H1 (cell line): ENCODE measurements around the gene UNC13D. TPM values are rescaled to one million over a fixed set of nuclear protein-coding genes. Genes with fewer than 3 reads are reported as not detected.

Source experiments
- CTCF ChIA-PET: fragments of 300-600 bp; sonication (Branson Sonifier 250); formaldehyde crosslinking; loops from one replicate; lab custom pipeline; 2021; ENCODE audit not compliant: partially characterized antibody; lab: Charles Lee
- POLR2A ChIA-PET: fragments of 300-600 bp; sonication (Branson Sonifier 250); formaldehyde crosslinking; loops from one replicate; lab custom pipeline; 2021; ENCODE audit warnings: inconsistent platforms; ENCODE audit not compliant: partially characterized antibody; lab: Charles Lee
- DNase-seq, 2 experiments: peaks; one replicate each; pipeline versions ENCODE4 v3.0.0 to v3.0.0-alpha.2; 2010 to 2022; ENCODE audit warnings: low spot score in 2 of 2, low read depth in 1 of 2, mixed read lengths in 1 of 2
- FAIRE-seq: peaks from 2 replicates; lab custom pipeline; 2011; peaks lifted over from hg19 to GRCh38; lab: Jason Lieb, UNC
- H2AFZ ChIP-seq: 2 replicates; pipeline ENCODE4 v1.8.1; 2012; ENCODE audit warnings: low read length, inconsistent platforms
- H2AK5ac ChIP-seq: 2 replicates; pipeline ENCODE4 v1.6.1; 2013; ENCODE audit warnings: low read depth, low read length
- H2BK120ac ChIP-seq: replicated peaks from 2 replicates; pipeline ENCODE3; 2013; ENCODE audit warnings: low read depth, low read length, inconsistent platforms
- H2BK12ac ChIP-seq: 2 replicates; pipeline ENCODE4 v1.6.1; 2013; ENCODE audit warnings: low read depth, low read length
- H2BK15ac ChIP-seq: 2 replicates; pipeline ENCODE4 v1.6.1; 2013; ENCODE audit warnings: low read length
- H2BK20ac ChIP-seq: 2 replicates; pipeline ENCODE4 v1.6.1; 2013; ENCODE audit warnings: low read length
- H2BK5ac ChIP-seq: 2 replicates; pipeline ENCODE4 v1.6.1; 2013; ENCODE audit warnings: low read depth, low read length
- H3K14ac ChIP-seq: 2 replicates; pipeline ENCODE4 v1.6.1; 2013; ENCODE audit warnings: inconsistent platforms; ENCODE audit not compliant: insufficient read length
- H3K18ac ChIP-seq: 2 replicates; pipeline ENCODE4 v1.6.1; 2013; ENCODE audit warnings: low read length; ENCODE audit errors: extremely low read depth
- H3K23ac ChIP-seq: 2 replicates; pipeline ENCODE4 v1.6.1; 2013; ENCODE audit warnings: inconsistent platforms; ENCODE audit not compliant: insufficient read length
- H3K23me2 ChIP-seq: 2 replicates; pipeline ENCODE4 v1.6.1; 2013; ENCODE audit warnings: low read depth, low read length
- H3K27ac ChIP-seq: 2 replicates; pipeline ENCODE4 v1.6.1; 2011; ENCODE audit warnings: low read depth, low read length, inconsistent platforms
- H3K27me3 ChIP-seq, 4 experiments: replicated peaks in 1 of 4; 1 replicate in 1 of 4; 2 replicates in 3 of 4; pipeline versions ENCODE4 v1.6.1 to v1.8.1; 2011 to 2013; ENCODE audit warnings: low read length in 3 of 4, mild to moderate bottlenecking in 3 of 4, inconsistent platforms in 2 of 4, mixed read lengths in 2 of 4, moderate library complexity in 1 of 4; ENCODE audit not compliant: control insufficient read depth in 3 of 4, insufficient read depth in 3 of 4; ENCODE audit errors: extremely low read depth in 1 of 4
- H3K36me3 ChIP-seq, 4 experiments: 2 replicates each; pipeline versions ENCODE4 v1.6.1 to v1.8.1; 2011 to 2013; ENCODE audit warnings: mild to moderate bottlenecking in 4 of 4, low read length in 3 of 4, moderate library complexity in 2 of 4, control low read depth in 1 of 4, inconsistent platforms in 1 of 4; ENCODE audit not compliant: insufficient read depth in 4 of 4, control insufficient read depth in 2 of 4
- H3K4ac ChIP-seq: replicated peaks from 2 replicates; pipeline ENCODE3; 2013; ENCODE audit warnings: low read length, low read depth, mixed read lengths, inconsistent platforms; ENCODE audit not compliant: insufficient read length
- H3K4me1 ChIP-seq, 4 experiments: replicated peaks in 1 of 4; 1 replicate in 1 of 4; 2 replicates in 3 of 4; pipeline versions ENCODE4 v1.6.1 to v1.8.1; 2011 to 2013; ENCODE audit warnings: low read length in 3 of 4, inconsistent platforms in 2 of 4, mixed read lengths in 1 of 4; ENCODE audit not compliant: insufficient read depth in 4 of 4, control insufficient read depth in 3 of 4
- H3K4me2 ChIP-seq, 2 experiments: 2 replicates each; pipeline versions ENCODE4 v1.6.1 to v1.8.1; 2011 to 2013; ENCODE audit warnings: low read depth in 2 of 2, low read length in 2 of 2, control low read depth in 1 of 2, inconsistent platforms in 1 of 2, mild to moderate bottlenecking in 1 of 2; ENCODE audit not compliant: insufficient read depth in 1 of 2
- H3K4me3 ChIP-seq, 4 experiments: fragments of 200-600, 300-600 bp in 1 of 4; sonication (generic), shearing (Covaris generic), sonication (Bioruptor Twin) in 1 of 4; 2 replicates each; pipeline versions ENCODE4 v1.5.1 to v1.8.1; 2011 to 2016; ENCODE audit warnings: low read length in 4 of 4, low read depth in 3 of 4, control low read depth in 2 of 4, inconsistent platforms in 2 of 4, mild to moderate bottlenecking in 2 of 4, mixed read lengths in 1 of 4, moderate library complexity in 1 of 4; ENCODE audit not compliant: insufficient read depth in 2 of 4; ENCODE audit errors: extremely low read depth in 1 of 4
- H3K56ac ChIP-seq: replicated peaks from 2 replicates; pipeline ENCODE3; 2013; ENCODE audit warnings: low read depth, mild to moderate bottlenecking, mixed read lengths, low read length, inconsistent platforms; ENCODE audit not compliant: insufficient read length
- H3K79me1 ChIP-seq: 2 replicates; pipeline ENCODE4 v1.6.1; 2013; ENCODE audit warnings: low read depth, low read length, control low read depth
- H3K79me2 ChIP-seq, 2 experiments: 2 replicates each; pipeline versions ENCODE4 v1.6.1 to v1.8.1; 2012 to 2013; ENCODE audit warnings: low read length in 2 of 2, mild to moderate bottlenecking in 2 of 2, inconsistent platforms in 1 of 2; ENCODE audit not compliant: insufficient read depth in 2 of 2, control insufficient read depth in 1 of 2
- H3K9ac ChIP-seq, 4 experiments: replicated peaks in 1 of 4; 1 replicate in 1 of 4; 2 replicates in 3 of 4; pipeline versions ENCODE4 v1.6.1 to v1.8.1; 2011 to 2013; ENCODE audit warnings: low read depth in 3 of 4, low read length in 3 of 4, control low read depth in 2 of 4, mild to moderate bottlenecking in 2 of 4, moderate library complexity in 2 of 4, inconsistent platforms in 1 of 4; ENCODE audit errors: extremely low read depth in 1 of 4
- H3K9me3 ChIP-seq, 2 experiments: 2 replicates each; pipeline versions ENCODE4 v1.6.1 to v1.8.1; 2012 to 2013; ENCODE audit warnings: mild to moderate bottlenecking in 2 of 2, moderate library complexity in 2 of 2, control low read depth in 1 of 2, inconsistent platforms in 1 of 2, low read depth in 1 of 2, low read length in 1 of 2, mixed read lengths in 1 of 2; ENCODE audit not compliant: insufficient read depth in 2 of 2
- H4K20me1 ChIP-seq, 2 experiments: replicated peaks in 1 of 2; 2 replicates each; pipeline versions ENCODE3 to v1.8.1; 2011 to 2013; ENCODE audit warnings: inconsistent platforms in 2 of 2, low read length in 2 of 2, mild to moderate bottlenecking in 1 of 2; ENCODE audit not compliant: insufficient read depth in 2 of 2, control insufficient read depth in 1 of 2
- H4K5ac ChIP-seq: 2 replicates; pipeline ENCODE4 v1.6.1; 2013; ENCODE audit warnings: low read length, low read depth, mixed read lengths, inconsistent platforms; ENCODE audit not compliant: insufficient read length
- H4K8ac ChIP-seq: 2 replicates; pipeline ENCODE4 v1.8.0; 2013; ENCODE audit warnings: mild to moderate bottlenecking, moderate library complexity, low read length, inconsistent platforms; ENCODE audit not compliant: insufficient read depth; ENCODE audit errors: extremely low read depth
- H4K91ac ChIP-seq: replicated peaks from 2 replicates; pipeline ENCODE3; 2013; ENCODE audit warnings: low read length, mixed read lengths, inconsistent platforms; ENCODE audit not compliant: insufficient read length
- GABPA ChIP-seq: IDR thresholded peaks from 2 replicates; pipeline ENCODE4 v1.6.1; 2011; ENCODE audit warnings: mild to moderate bottlenecking, low read length, moderate library complexity, borderline replicate concordance; ENCODE audit not compliant: insufficient read depth
- HDAC6 ChIP-seq: IDR thresholded peaks from one replicate; pipeline ENCODE4 v1.7.1; 2012; ENCODE audit warnings: low read depth, mild to moderate bottlenecking, inconsistent platforms, low read length, moderate library complexity
- JUN ChIP-seq: IDR thresholded peaks from 2 replicates; pipeline ENCODE4 v1.6.1; 2011; ENCODE audit warnings: low read depth, mild to moderate bottlenecking, improper control_type of control experiment, low read length
- KDM5A ChIP-seq: fragments of 200-600 bp; IDR thresholded peaks from 2 replicates; pipeline ENCODE4 v1.7.1; 2012; ENCODE audit warnings: mild to moderate bottlenecking, low read length, inconsistent platforms, mixed read lengths
- POLR2A ChIP-seq, 2 experiments: IDR thresholded peaks; 1 replicate in 1 of 2; 2 replicates in 1 of 2; pipeline ENCODE4 v1.6.1; 2011; ENCODE audit warnings: low read depth in 2 of 2, low read length in 2 of 2, mild to moderate bottlenecking in 2 of 2; ENCODE audit errors: control extremely low read depth in 1 of 2
- POU5F1 ChIP-seq: IDR thresholded peaks from 2 replicates; pipeline ENCODE4 v1.6.1; 2011; ENCODE audit warnings: low read depth, mild to moderate bottlenecking, low read length, moderate library complexity
- TAF7 ChIP-seq: optimal IDR thresholded peaks from 2 replicates; pipeline ENCODE3; 2011; ENCODE audit warnings: low read depth, mild to moderate bottlenecking, inconsistent platforms, low read length, moderate library complexity, borderline replicate concordance
- TBP ChIP-seq: IDR thresholded peaks from 2 replicates; pipeline ENCODE4 v1.6.1; 2011; ENCODE audit warnings: low read depth, low read length, improper control_type of control experiment
- YY1 ChIP-seq: IDR thresholded peaks from 2 replicates; pipeline ENCODE4 v1.6.1; 2011; ENCODE audit warnings: low read depth, mild to moderate bottlenecking, low read length
- WGBS, 2 experiments: shearing (Covaris generic) in 1 of 2; methylation state at CpG; one replicate each; pipeline versions ENCODE4 v1.1.6 to v1.1.7; 2013 to 2015; ENCODE audit warnings: low lambda C conversion rate in 2 of 2, mixed read lengths in 2 of 2, inconsistent platforms in 1 of 2, low coverage in 1 of 2, missing lambda C conversion rate in 1 of 2; ENCODE audit not compliant: insufficient replicate concordance in 2 of 2, insufficient coverage in 1 of 2, insufficient read length in 1 of 2; ENCODE audit errors: extremely low coverage in 1 of 2, missing lambda C conversion rate in 1 of 2; 5-methylcytosine and 5-hydroxymethylcytosine counted together
- polyA plus RNA-seq, 7 experiments: library from polyadenylated mRNA; depleted of rRNA in 3 of 7; stranded (reverse) in 5 of 7; unstranded in 2 of 7; fragments of >200 nt in 5 of 7; fragments of 200-250 nt in 2 of 7; gene quantifications; 1 replicate in 5 of 7; 2 replicates in 1 of 7; 4 replicates in 1 of 7; pipeline versions ENCODE4 v1.2.1 to v1.2.3, GENCODE V29; 2011 to 2013; ENCODE audit warnings: missing spikeins in 2 of 7, mixed read lengths in 2 of 7
- total RNA-seq: library from RNA; stranded (reverse); fragmentation: NEBNext Ultra II Directional; extraction: Animal tissue kit (Norgen Biotek cat#: 25700); gene quantifications from 2 replicates; pipeline ENCODE4 v1.2.1, GENCODE V29; 2021
- TF ChIP-seq, protein P1 (sequence below): IDR thresholded peaks from 2 replicates; pipeline ENCODE4 v1.6.1; 2011; ENCODE audit warnings: low read depth, mild to moderate bottlenecking, low read length; ENCODE audit not compliant: insufficient read depth

Gene UNC13D
- total and polyA plus RNA-seq, 2 of the 8 experiments (the other 6 are each of a cell fraction or from before 2014, with no cell fraction given) = 3.6 to 8.4 TPM

- Histone ChIP-seq H3K4me2 (peak overlapping the region; percentile 21 to 48; a peak in 3 of 4 replicates), H2BK20ac (peak overlapping the region; percentile 61; the same call in 1 of the 2 replicates), H2BK12ac (no peak overlapping the region; the same call in 1 of the 2 replicates), H3K79me2 (no peaks in the 10 kb centered on the region), H2BK120ac (no peak overlapping the region), H3K79me1 (0 out of 2 replicates have a peak, but pooled peaks cover 2% of the 10 kb centered on the region), H2BK15ac (no peak overlapping the region; the same call in 1 of the 2 replicates), H3K9ac (no peak overlapping the region), H3K23ac (no peak overlapping the region), H3K27ac (no peak overlapping the region), H3K56ac (peak overlapping the region; percentile 18), H3K36me3 (peaks cover 0 to 4% (median 0%) of the 10 kb centered on the region in 4 experiments; a peak in 1 of 8 replicates), H4K5ac (peak overlapping the region; percentile 20), H3K4ac (peak overlapping the region; percentile 47), H3K4me1 (peaks cover 0 to 39% (median 29%) of the 10 kb centered on the region in 4 experiments; a peak in 6 of 7 replicates), H3K23me2 (peaks cover 2% of the 10 kb centered on the region; the same call in 1 of the 2 replicates), H3K9me3 (no peaks in the 10 kb centered on the region), H2AFZ (no peak overlapping the region), H3K4me3 (no peak overlapping the region), H3K27me3 (no peaks in the 10 kb centered on the region), H2BK5ac (peak overlapping the region; percentile 92; the same call in 1 of the 2 replicates), H4K91ac (no peak overlapping the region), H2AK5ac (no peak overlapping the region), H4K8ac (peak overlapping the region; percentile 35), H3K14ac (no peak overlapping the region), H4K20me1 (no peaks in the 10 kb centered on the region), H3K18ac (peak overlapping the region; percentile 2; the same call in 1 of the 2 replicates)
- CTCF ChIA-PET = interaction anchor here (0.6 to 21.9 kb wide), 23 partner anchors 15 to 415 kb away, joined by 3 to 563 read pairs (median 6); partner anchors contain the start of genes GALK1, SMIM5, TRIM65 and UNC13D
- FAIRE-seq (no peak), DNase-seq (no peak)
- TF ChIP-seq YY1 (no peak), KDM5A (no peak), TAF7 (no peak), POU5F1 (no peak), HDAC6 (no peak), GABPA (no peak), POLR2A (IDR thresholded peaks at IDR 0.05; ENCODE audit: control extremely low read depth in 1 of 2, low read depth in 2 of 2, low read length in 2 of 2) (no peak), TBP (no peak), JUN (no peak)
- TF ChIP-seq, protein P1, sequence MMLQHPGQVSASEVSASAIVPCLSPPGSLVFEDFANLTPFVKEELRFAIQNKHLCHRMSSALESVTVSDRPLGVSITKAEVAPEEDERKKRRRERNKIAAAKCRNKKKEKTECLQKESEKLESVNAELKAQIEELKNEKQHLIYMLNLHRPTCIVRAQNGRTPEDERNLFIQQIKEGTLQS = no peak
- 81% methylated on average over 8 of the region's 15 CpGs; no CpG with 5 or more reads in 1 of the 2 experiments for WGBS, 2 experiments
- POLR2A ChIA-PET = interaction anchor here (0.9 to 16.0 kb wide), 8 partner anchors 13 to 149 kb away, joined by 3 to 216 read pairs (median 6); partner anchors contain the start of genes UNC13D, UNK and WBP2
Measured at GRCh38 chr17:75831032-75831571, 13.1 kb downstream of the UNC13D start.
